HCT116 (cell line): Measurements from ENCODE around the gene ITPKB.

ENCODE experiments used
- CEBPB ChIP-seq: IDR thresholded peaks from 2 replicates; pipeline ENCODE4 v1.6.1; 2012; ENCODE audit warnings: low read depth
- TF ChIP-seq, protein P1 (sequence below), 3 experiments: fragments of 200-600 bp in 1 of 3; sonication (generic) in 1 of 3; IDR thresholded peaks in 2 of 3; conservative IDR thresholded peaks in 1 of 3; 2 replicates each; pipeline ENCODE4 v1.5.1; 2012 to 2017; ENCODE audit warnings: low read depth in 2 of 3, low read length in 2 of 3, antibody characterized with exemption in 1 of 3, borderline replicate concordance in 1 of 3, control low read depth in 1 of 3, mild to moderate bottlenecking in 1 of 3, mixed read lengths in 1 of 3, mixed run types in 1 of 3, moderate library complexity in 1 of 3; ENCODE audit not compliant: insufficient read depth in 1 of 3

DNA sequence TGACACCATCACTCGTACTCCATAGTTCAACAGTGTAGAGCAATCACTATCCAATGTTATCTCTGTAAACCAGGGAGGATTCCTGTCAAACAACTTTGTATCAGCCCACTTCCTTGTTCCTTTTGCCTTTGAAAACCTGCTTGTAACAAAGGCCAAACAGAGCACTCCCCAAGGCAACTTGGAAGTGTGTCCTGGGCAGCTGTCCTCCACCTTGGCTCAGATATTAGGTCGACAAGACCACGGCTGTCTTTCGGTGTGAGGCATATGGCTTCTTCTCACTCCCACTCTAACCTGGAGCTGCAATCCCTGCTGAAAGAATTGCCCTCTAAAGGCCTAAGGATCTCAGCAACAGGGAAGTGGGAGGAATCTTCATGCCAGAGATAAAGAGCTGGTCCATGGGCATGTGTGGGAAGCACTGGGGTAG, 66.7 kb downstream of the ITPKB start:
- TF ChIP-seq, protein P1, sequence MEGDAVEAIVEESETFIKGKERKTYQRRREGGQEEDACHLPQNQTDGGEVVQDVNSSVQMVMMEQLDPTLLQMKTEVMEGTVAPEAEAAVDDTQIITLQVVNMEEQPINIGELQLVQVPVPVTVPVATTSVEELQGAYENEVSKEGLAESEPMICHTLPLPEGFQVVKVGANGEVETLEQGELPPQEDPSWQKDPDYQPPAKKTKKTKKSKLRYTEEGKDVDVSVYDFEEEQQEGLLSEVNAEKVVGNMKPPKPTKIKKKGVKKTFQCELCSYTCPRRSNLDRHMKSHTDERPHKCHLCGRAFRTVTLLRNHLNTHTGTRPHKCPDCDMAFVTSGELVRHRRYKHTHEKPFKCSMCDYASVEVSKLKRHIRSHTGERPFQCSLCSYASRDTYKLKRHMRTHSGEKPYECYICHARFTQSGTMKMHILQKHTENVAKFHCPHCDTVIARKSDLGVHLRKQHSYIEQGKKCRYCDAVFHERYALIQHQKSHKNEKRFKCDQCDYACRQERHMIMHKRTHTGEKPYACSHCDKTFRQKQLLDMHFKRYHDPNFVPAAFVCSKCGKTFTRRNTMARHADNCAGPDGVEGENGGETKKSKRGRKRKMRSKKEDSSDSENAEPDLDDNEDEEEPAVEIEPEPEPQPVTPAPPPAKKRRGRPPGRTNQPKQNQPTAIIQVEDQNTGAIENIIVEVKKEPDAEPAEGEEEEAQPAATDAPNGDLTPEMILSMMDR (IDR thresholded peaks at IDR 0.05 in 2 of 3, conservative IDR thresholded peaks at IDR 0.05 in 1 of 3; ENCODE audit: borderline replicate concordance in 1 of 3, insufficient read depth in 1 of 3, low read depth in 2 of 3, low read length in 2 of 3): no peak
- no peak for TF ChIP-seq CEBPB
